ENCODE measurements around the gene GNG2. TPM values are rescaled to one million over a fixed set of nuclear protein-coding genes. Genes with fewer than 3 reads are reported as not detected.

Gene GNG2
- total RNA-seq, 1 experiment from 2014 or later, result 18.9 TPM

DNA sequence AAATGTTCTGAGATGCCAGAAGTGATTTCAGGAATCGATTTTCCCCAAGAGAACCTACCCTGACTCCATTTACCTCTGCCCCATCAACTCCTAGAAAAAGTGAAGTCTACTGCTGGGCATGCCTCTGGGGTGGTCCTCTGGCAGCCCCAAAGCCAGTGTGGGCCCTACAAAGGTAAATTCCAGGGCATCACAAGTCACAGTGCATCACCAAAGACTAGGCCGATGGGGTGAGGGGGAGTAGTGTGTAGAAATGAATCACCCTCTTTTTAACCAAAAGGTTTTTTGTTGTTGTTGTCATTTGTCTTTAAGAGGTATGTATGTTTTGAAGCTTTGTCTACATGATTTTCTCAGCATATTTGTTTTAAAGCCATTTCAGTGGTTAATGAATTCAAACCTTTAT is 82.6 kb downstream of the GNG2 start:
- Histone ChIP-seq H3K27me3 (replicated peaks; ENCODE audit: insufficient read depth, low read depth, low read length, poor library complexity) (no peaks in the 10 kb centered on the region), H3K4me1 (ENCODE audit: insufficient read depth, low read length, poor library complexity, severe bottlenecking) (peaks cover 13% of the 10 kb centered on the region), H3K4me3 (ENCODE audit: low read depth, low read length, poor library complexity, severe bottlenecking) (no peak overlapping the region), H3K9me3 (ENCODE audit: low read depth, low read length, poor library complexity, severe bottlenecking) (no peaks in the 10 kb centered on the region), H3K27ac (ENCODE audit: low read depth, low read length, poor library complexity, severe bottlenecking) (no peak overlapping the region), H3K36me3 (ENCODE audit: insufficient read depth, low read length, poor library complexity, severe bottlenecking) (no peaks in the 10 kb centered on the region)
- CTCF ChIA-PET, result no interaction called here
- intact Hi-C loops (cut with micrococcal nuclease; ENCODE audit: unreplicated experiment), result no loop called here
- POLR2A ChIA-PET (ENCODE audit: low non-redundant PET), result no interaction called here
- no peak for TF ChIP-seq EZH2 (IDR thresholded peaks at IDR 0.05; ENCODE audit: borderline replicate concordance, low read depth, low read length, poor library complexity, severe bottlenecking)
- TF ChIP-seq, protein P1, sequence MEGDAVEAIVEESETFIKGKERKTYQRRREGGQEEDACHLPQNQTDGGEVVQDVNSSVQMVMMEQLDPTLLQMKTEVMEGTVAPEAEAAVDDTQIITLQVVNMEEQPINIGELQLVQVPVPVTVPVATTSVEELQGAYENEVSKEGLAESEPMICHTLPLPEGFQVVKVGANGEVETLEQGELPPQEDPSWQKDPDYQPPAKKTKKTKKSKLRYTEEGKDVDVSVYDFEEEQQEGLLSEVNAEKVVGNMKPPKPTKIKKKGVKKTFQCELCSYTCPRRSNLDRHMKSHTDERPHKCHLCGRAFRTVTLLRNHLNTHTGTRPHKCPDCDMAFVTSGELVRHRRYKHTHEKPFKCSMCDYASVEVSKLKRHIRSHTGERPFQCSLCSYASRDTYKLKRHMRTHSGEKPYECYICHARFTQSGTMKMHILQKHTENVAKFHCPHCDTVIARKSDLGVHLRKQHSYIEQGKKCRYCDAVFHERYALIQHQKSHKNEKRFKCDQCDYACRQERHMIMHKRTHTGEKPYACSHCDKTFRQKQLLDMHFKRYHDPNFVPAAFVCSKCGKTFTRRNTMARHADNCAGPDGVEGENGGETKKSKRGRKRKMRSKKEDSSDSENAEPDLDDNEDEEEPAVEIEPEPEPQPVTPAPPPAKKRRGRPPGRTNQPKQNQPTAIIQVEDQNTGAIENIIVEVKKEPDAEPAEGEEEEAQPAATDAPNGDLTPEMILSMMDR (conservative IDR thresholded peaks at IDR 0.05; ENCODE audit: low read depth, low read length), result no peak
- no peak for DNase-seq (ENCODE audit: low spot score)
- BruUV-seq (replicated peaks), result no TSS peak

DNA sequence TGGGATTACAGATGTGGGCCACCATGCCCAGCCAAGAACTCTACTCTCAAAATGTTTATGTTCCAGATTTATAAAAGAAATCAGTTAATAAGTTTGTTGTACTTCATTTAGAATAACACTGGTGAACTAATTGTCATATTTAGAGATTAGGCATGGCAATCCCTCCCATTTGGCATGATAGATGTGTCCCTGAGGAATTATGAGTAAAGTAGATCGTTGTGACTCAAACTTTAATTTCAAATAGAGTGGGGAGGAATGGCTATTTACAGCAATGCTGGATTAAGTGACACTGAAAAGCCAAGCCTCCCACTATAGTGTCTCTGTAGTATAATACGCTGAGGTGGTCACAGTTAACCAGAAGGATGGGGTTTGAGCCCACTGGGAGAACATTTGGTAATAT is 89.6 kb downstream of the GNG2 start:
- H3K4me3 ChIP-seq (ENCODE audit: low read depth, low read length, poor library complexity, severe bottlenecking), result no peak overlapping the region
- no peaks in the 10 kb centered on the region for H3K9me3 ChIP-seq (ENCODE audit: low read depth, low read length, poor library complexity, severe bottlenecking)
- ChIA-PET CTCF (no interaction called here), POLR2A (ENCODE audit: low non-redundant PET) (no interaction called here)
- peak; percentile 13 for DNase-seq (ENCODE audit: low spot score)
- H3K4me1 ChIP-seq (ENCODE audit: insufficient read depth, low read length, poor library complexity, severe bottlenecking), result no peaks in the 10 kb centered on the region
- no TSS peak for BruUV-seq (replicated peaks)
- TF ChIP-seq, protein P1 (conservative IDR thresholded peaks at IDR 0.05; ENCODE audit: low read depth, low read length), result no peak
- no peak for TF ChIP-seq EZH2 (IDR thresholded peaks at IDR 0.05; ENCODE audit: borderline replicate concordance, low read depth, low read length, poor library complexity, severe bottlenecking)
- no peak overlapping the region for H3K27ac ChIP-seq (ENCODE audit: low read depth, low read length, poor library complexity, severe bottlenecking)
- intact Hi-C loops (cut with micrococcal nuclease; ENCODE audit: unreplicated experiment), result no loop called here
- H3K36me3 ChIP-seq (ENCODE audit: insufficient read depth, low read length, poor library complexity, severe bottlenecking), result no peaks in the 10 kb centered on the region
- no peaks in the 10 kb centered on the region for H3K27me3 ChIP-seq (replicated peaks; ENCODE audit: insufficient read depth, low read depth, low read length, poor library complexity)

- Histone ChIP-seq H3K27me3 (replicated peaks; ENCODE audit: insufficient read depth, low read depth, low read length, poor library complexity) (no peaks in the 10 kb centered on the region), H3K4me1 (ENCODE audit: insufficient read depth, low read length, poor library complexity, severe bottlenecking) (no peaks in the 10 kb centered on the region), H3K4me3 (ENCODE audit: low read depth, low read length, poor library complexity, severe bottlenecking) (no peak overlapping the region), H3K9me3 (ENCODE audit: low read depth, low read length, poor library complexity, severe bottlenecking) (no peaks in the 10 kb centered on the region), H3K27ac (ENCODE audit: low read depth, low read length, poor library complexity, severe bottlenecking) (no peak overlapping the region), H3K36me3 (ENCODE audit: insufficient read depth, low read length, poor library complexity, severe bottlenecking) (no peaks in the 10 kb centered on the region)
- POLR2A ChIA-PET (ENCODE audit: low non-redundant PET), result interaction anchor here (0.9 kb wide), 1 partner anchor 124 kb away, joined by 3 read pairs; no protein-coding TSS in a partner anchor
- CTCF ChIA-PET, result no interaction called here
- no TSS peak for BruUV-seq (replicated peaks)
- DNase-seq (ENCODE audit: low spot score), result no peak
- no peak for TF ChIP-seq EZH2 (IDR thresholded peaks at IDR 0.05; ENCODE audit: borderline replicate concordance, low read depth, low read length, poor library complexity, severe bottlenecking)
- TF ChIP-seq, protein P1 (conservative IDR thresholded peaks at IDR 0.05; ENCODE audit: low read depth, low read length), result no peak
- intact Hi-C loops (cut with micrococcal nuclease; ENCODE audit: unreplicated experiment), result no loop called here
These were observed 91.2 kb downstream of the GNG2 start for GRCh38 chr14:51951656-51952055.
